ENCODE data around the gene SIGLEC9.

- no peak for TF ChIP-seq POLR2AphosphoS5 (IDR thresholded peaks at IDR 0.05; ENCODE audit: borderline replicate concordance, low read depth, low read length)
- no peak for TF ChIP-seq EZH2 (IDR thresholded peaks at IDR 0.05)
Measured at GRCh38 chr19:51121257-51121656, 3.4 kb upstream of the SIGLEC9 start.

All from SK-N-MC (cell line).